ENCODE measurements around the gene ING4. TPM values are rescaled to one million over a fixed set of nuclear protein-coding genes. Genes with fewer than 3 reads are reported as not detected.

Gene ING4
- polyA plus RNA-seq, 2 of the 4 experiments (the other 2 are of a cell fraction) = 19.5 to 36.5 TPM

DNA sequence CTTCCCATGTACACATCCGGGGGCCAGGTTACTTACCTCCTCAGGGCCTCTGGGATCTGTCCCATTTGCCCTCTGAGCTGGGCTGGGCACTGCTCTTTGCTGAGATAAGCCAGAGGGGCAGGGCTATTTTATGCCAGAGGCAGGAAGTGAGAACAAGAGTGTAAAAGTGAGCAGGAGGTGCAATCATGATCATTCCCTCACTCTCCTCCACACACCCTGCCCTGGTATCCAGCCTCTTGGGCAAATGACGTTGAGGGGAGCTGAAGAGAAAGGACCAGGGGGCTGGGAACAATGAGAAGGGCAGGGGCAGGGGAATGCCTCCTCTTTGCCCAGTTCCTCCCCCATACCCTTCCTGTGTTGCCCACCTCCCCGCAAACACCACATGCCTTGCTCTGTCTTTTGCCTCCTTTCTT, 31.4 kb downstream of the ING4 start (continued):
- TF ChIP-seq ATOH8 (CRISPR knock-in tag; IDR thresholded peaks at IDR 0.05; ENCODE audit: low read depth) (no peak), ZSCAN20 (CRISPR knock-in tag; IDR thresholded peaks at IDR 0.05) (no peak), SMC3 (IDR thresholded peaks at IDR 0.05) (no peak), FOSL2 (IDR thresholded peaks at IDR 0.05) (no peak), FOSL2 (CRISPR knock-in tag; IDR thresholded peaks at IDR 0.05) (no peak)

- DNase-seq (ENCODE audit: low read depth in 1 of 2, low spot score in 1 of 2) (no peak), FAIRE-seq (no peak), ATAC-seq (no peak)
- Histone ChIP-seq H3K9me3 (no peaks in the 10 kb centered on the region), H3K4me2 (no peak overlapping the region), H3K27ac (no peak overlapping the region), H3K4me1 (peaks cover 18% of the 10 kb centered on the region), H3K4me3 (no peak overlapping the region)
- CTCF ChIA-PET = interaction anchor here (0.7 to 1.5 kb wide), 4 partner anchors 9 to 122 kb away, joined by 3 to 6 read pairs (median 4); partner anchors contain the start of gene MLF2
- POLR2A ChIA-PET = interaction anchor here (0.9 kb wide), 1 partner anchor 59 kb away, joined by 3 read pairs; the partner anchor contains the start of gene ZNF384
- TF ChIP-seq MAZ (IDR thresholded peaks at IDR 0.05; ENCODE audit: borderline replicate concordance, low read depth, low read length) (no peak), RNF2 (IDR thresholded peaks at IDR 0.05; ENCODE audit: borderline replicate concordance, low read depth) (no peak), HOXB13 (CRISPR knock-in tag; IDR thresholded peaks at IDR 0.05; ENCODE audit: low read depth) (no peak), CEBPB (IDR thresholded peaks at IDR 0.05) (no peak), HES2 (IDR thresholded peaks at IDR 0.05) (no peak)
- WGBS (ENCODE audit: missing lambda C conversion rate) = 78% methylated on average over 5 of the region's 5 CpGs
These were observed 32.2 kb downstream of the ING4 start for GRCh38 chr12:6630736-6631135.

GRCh38 chr12:6627616-6628015, 35.3 kb downstream of the ING4 start:
- ChIA-PET POLR2A (interaction anchor here (1.0 kb wide), 1 partner anchor 139 kb away, joined by 6 read pairs; no protein-coding TSS in a partner anchor), CTCF (interaction anchor here (0.9 to 1.2 kb wide), 2 partner anchors 9 to 22 kb away, joined by 3 to 6 read pairs; no protein-coding TSS in a partner anchor)
- Histone ChIP-seq H3K27ac (no peak overlapping the region), H3K9me3 (no peaks in the 10 kb centered on the region), H3K4me1 (peaks cover 5% of the 10 kb centered on the region), H3K4me3 (no peak overlapping the region), H3K4me2 (no peak overlapping the region)
- 80% methylated on average over 6 of the region's 7 CpGs for WGBS (ENCODE audit: missing lambda C conversion rate)
- TF ChIP-seq MYC (IDR thresholded peaks at IDR 0.05; ENCODE audit: borderline replicate concordance, low read length) (no peak), TP53 (CRISPR knock-in tag; IDR thresholded peaks at IDR 0.05) (no peak), HDAC2 (IDR thresholded peaks at IDR 0.05) (no peak), E2F6 (IDR thresholded peaks at IDR 0.05; ENCODE audit: borderline replicate concordance, low read depth) (no peak), HMGXB4 (CRISPR knock-in tag; IDR thresholded peaks at IDR 0.05; ENCODE audit: borderline replicate concordance) (no peak)
- DNase-seq (ENCODE audit: low read depth in 1 of 2, low spot score in 1 of 2) (no peak), ATAC-seq (no peak), FAIRE-seq (no peak)

DNA sequence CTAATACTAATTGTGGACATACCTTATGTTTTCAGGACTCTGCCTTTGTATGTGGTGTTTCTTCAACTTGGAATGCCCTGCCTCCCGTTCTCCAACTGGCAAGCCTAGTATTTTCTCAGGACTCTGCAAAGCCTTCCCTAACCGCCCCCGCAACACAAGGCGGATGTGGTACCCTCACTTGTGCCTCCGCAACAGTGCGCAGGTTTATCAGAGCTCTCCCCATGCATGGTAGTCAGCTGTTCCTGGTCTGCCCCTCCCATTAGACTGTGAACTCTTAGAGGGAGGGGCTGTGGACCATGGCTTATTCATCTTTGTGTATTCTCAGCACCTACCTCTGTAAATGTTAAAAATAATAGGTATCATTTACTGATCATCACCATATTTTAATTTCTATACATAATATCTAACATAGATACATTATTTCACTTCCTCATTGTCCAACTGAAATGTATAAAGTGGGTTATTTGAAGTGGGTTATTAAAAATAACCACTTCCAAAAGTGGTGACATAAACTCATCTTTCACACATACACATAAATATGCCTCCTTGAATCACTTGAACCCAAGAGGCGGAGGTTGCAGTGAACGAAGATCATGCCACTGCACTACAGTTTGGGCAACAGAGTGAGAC, 36.1 kb downstream of the ING4 start:
- DNase-seq (ENCODE audit: low read depth in 1 of 2, low spot score in 1 of 2) (no peak), FAIRE-seq (no peak), ATAC-seq (no peak)
- Histone ChIP-seq H3K9me3 (no peaks in the 10 kb centered on the region), H3K4me3 (no peak overlapping the region), H3K4me2 (no peak overlapping the region), H3K4me1 (no peaks in the 10 kb centered on the region), H3K27ac (no peak overlapping the region)
- 87% methylated on average over 8 of the region's 8 CpGs for WGBS (ENCODE audit: missing lambda C conversion rate)
- ChIA-PET CTCF (no interaction called here), POLR2A (no interaction called here)
- TF ChIP-seq KDM5A (IDR thresholded peaks at IDR 0.05) (no peak), BHLHE40 (IDR thresholded peaks at IDR 0.05; ENCODE audit: low read depth, low read length) (no peak), POLR2A (IDR thresholded peaks at IDR 0.05; ENCODE audit: low read length) (no peak; the same call in 1 of the 2 replicates), JUNB (IDR thresholded peaks at IDR 0.05) (no peak), NFE2L2 (conservative IDR thresholded peaks at IDR 0.05; ENCODE audit: low read length) (no peak), HDAC2 (IDR thresholded peaks at IDR 0.05) (no peak)

Data from A549 (cell line).